DMS 273 treated with DMSO at 0.1 percent for 48 hours (cell line): ENCODE results near the gene CDC42EP1.
"Not testable (repeated sequence)": the region's sequence is repeated elsewhere in the genome, so short reads cannot be mapped to it uniquely, and the experiment has no call there.

ENCODE experiments used
- DNase-seq: peaks from one replicate; lab custom pipeline; 2025; lab: John Stamatoyannopoulos, UW

CDC42EP1 gene

GRCh38 chr22:37534445-37534844 lies 25.8 kb upstream of the CDC42EP1 start:
- DNase-seq, result no peak

DNA sequence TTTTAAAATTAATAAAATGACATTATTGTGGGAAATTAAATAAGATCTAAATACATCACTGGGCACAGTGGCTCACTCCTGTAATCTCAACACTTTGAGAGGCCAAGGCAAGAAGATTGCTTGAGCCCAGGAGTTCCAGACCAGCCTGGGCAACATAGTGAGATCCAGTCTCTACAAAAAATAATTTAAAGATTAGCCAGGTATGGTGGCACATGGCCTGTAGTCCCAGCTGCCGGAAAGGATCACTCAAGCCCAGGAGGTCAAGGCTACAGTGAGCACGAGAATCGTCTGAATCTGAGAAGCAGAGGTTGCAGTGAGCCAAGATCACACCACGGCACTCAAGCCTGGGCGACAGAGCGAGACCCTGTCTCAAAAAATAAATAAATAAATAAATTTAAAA lies 25.1 kb upstream of the CDC42EP1 start:
- DNase-seq, result no peak

DNA sequence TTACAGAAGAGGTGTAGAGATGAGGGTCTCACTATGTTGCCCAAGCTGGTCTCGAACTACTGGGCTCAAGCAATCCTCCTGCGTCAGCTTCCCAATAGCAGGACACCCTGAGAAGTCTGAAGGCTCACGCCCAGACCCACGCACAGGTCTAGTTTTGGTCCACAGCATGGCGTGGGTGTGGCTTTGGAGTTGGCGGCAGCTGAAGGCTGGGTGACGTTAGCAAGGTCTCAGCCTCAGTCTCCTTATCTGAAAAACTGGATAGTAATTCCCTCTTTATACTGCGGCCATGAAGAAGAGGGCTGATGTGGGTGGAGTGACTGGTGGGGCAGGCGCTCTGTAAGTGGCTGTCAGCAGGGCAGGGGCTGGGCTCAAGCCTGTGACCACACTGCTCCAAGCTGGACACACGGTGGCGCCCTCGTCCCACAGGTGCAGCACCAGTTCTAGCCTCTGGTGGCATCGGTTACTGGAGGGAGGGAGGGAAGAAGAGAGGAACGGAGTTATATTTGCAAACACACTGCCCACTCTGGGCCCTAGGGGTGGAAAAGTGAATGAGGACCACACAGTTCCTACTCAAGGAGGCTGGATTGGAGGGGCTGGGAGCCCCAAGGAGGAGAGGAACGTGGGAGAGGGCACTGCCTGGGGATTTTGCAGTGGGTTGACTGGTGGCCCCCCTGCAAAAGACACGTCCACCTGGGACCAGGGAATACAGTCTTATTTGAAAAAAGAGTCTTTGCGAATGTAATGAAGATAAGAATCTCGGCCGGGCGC lies 21.5 kb upstream of the CDC42EP1 start:
- peak; percentile 74 for DNase-seq

- not testable (repeated sequence) for DNase-seq
These were observed 20.5 kb upstream of the CDC42EP1 start for GRCh38 chr22:37539790-37540189.

- DNase-seq, result not testable (repeated sequence)
These were observed 17.9 kb upstream of the CDC42EP1 start for GRCh38 chr22:37542416-37542815.

DNA sequence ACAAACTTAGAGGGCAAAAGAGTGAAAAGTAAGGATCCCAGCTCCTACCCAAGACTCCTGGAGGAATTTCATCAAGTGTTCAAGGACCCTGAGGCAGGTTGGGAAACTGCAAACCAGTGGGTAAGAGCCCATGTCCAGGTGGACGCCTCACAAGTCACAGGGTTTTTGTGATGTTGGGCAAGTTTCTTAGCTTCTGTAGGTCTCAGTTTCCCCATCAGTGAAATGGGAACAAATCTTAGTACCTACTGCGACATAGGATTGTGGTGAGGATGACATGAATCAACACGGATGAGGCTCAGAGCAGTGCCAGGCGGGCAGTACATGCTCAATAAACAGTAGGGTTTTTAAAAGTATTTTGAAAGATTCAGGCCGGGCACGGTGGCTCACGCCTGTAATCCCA lies 17.3 kb upstream of the CDC42EP1 start:
- no peak for DNase-seq

- no peak for DNase-seq
These were observed 15.2 kb upstream of the CDC42EP1 start for GRCh38 chr22:37544955-37545702.

- DNase-seq, result no peak
These were observed 14.4 kb upstream of the CDC42EP1 start for GRCh38 chr22:37545703-37546436.

DNA sequence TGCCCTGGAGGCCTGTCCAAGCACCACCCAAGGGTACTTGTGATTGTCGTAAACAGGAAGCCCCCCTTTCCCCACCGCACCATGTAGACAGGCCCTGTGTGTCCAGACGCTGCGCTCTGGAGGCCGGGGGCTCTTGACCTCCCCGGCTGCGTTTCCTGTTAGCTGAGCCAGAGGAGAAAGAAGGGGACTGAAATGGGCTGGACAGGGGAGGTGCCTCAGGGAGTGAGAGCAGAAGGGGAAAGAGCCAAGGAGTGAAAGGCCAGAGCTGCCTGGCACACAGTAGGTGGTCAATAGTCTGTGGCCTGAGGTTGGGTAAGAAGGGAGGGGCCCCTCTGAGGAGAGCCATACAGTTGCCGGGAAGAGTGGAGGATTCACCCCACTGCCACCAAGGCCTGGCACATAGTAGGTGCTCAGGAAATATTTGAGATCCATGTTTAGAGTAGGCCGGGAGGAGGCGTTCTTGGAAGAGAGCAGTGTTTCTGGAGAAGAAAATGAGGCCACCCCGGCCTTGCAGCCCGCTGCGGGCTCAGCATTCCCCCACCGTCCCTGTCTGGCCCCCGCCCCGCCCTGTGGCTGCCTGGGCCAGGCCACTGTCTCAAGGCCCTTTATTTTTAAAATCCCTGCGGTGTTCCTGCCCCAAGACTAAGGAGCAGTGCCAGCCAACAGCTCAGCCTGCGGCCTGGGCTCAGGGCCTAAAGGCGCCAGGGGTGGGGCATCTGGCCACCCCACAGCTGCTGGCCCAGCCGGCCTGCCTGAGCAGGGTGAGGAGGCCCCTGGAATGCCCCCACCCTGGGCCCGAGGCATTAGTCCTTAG lies 13.6 kb upstream of the CDC42EP1 start:
- DNase-seq, result no peak

DNA sequence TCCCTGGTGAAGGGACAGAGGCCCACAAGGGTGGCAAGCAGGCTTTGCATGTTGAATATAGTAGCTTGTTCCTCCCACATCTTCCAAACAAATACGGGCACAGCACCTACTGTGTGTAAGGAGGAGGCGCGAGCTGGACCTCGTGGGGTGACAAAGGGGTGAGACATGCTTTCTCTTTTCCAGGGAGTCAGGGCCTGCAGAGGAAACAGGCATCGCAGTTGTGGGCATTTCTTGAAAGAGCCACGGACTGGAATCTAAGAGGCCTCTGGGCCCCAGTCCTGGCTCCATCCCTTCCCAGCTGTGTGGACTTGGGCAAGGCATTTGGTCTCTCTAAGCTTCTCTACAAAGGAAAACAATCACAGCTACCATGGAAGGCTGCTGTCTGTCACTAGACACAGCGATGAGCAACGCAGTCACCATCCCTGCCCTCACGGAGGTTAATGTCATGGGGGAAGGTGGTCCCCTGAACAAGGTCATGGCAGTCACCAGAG lies 13.0 kb upstream of the CDC42EP1 start:
- DNase-seq, result no peak

DNA sequence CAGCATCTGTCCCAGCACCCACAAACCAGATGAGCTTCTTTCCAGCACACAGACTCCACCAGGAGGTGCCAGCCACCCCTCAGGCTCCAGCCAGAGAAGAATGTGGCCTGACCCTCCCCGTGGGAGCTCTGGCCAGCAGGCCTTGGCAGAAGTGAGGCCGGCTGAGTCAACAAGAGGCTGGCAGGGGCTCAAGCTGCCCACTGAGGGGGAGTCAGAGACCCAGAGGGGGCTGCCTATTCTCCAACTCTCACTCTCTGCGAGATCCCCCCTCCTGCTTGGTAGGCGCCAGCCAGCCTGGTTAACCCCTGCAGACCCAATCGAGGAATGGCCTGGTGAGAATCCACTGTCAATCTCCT lies 10.6 kb upstream of the CDC42EP1 start:
- no peak for DNase-seq

GRCh38 chr22:37550921-37551320 lies 9.4 kb upstream of the CDC42EP1 start:
- not testable (repeated sequence) for DNase-seq

DNA sequence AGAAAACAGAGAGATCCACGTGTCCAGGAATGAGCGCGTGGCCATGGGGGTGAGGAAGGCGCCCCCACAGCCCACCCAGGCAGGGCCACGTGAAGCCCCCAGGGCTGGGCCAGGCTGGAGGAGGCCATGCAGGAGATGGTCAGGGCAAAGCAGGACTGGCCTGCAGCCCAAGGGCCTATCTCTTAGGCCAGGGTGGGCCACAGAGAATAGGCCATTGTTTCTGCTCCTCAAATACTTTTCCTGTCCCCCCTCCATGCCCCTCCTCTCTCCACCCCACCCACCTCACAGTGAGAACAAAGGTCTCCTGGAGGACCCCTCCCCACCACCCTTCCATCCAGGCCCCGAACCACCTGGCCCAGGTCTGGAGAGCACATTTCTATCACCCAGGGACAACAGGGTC lies 8.3 kb upstream of the CDC42EP1 start:
- DNase-seq, result no peak

DNA sequence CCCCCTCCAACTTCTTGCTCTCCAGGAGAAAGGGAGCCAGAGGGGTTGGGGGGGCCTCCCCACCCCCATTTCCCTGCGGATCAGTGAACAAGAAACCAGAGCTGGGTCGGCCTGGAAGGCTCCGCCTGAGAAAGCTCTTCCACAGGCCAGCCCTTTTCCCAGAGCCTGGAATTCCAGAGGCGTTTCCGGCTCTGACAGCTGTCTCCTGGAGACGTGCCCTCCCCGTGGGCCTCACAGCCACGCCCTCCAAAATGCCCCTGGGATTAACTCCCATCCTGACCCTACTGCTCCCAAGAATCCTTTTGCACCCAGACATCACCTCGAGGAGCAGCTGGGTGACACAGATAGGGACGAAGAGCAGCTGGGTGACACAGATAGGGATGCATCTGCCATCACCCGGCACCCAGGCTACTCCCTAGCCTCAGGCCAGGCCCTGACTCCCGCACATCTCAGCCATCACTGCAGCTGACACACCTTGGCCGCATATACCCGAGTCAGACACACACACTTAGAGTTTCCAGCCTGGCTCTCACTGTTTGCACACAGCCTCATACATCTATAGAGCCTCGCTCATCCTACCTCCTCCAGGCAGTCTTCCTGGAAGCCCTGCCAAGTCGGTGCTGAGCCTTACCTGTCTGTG lies 7.6 kb upstream of the CDC42EP1 start:
- DNase-seq, result no peak

DNA sequence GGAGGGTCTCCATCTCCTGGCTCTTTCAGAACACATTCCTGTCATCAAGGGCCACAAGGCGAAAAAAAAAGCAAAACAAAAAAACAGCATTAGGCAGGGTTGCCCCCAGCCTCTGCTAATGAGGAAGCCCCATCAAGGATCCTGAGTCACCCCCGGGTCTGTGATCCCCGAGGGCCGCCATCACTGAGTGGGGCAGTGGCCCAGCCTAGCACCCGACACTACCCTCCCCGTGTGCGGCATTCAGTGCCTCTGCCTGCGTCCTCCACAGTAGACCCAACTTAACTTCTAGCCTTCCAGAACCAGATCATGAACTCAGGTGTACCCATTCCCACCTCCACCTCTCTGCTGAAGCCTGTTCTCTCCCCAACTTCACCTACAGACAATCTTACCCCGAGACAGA lies 6.6 kb upstream of the CDC42EP1 start:
- no peak for DNase-seq

GRCh38 chr22:37555029-37555428 lies 5.3 kb upstream of the CDC42EP1 start:
- DNase-seq, result no peak

DNA sequence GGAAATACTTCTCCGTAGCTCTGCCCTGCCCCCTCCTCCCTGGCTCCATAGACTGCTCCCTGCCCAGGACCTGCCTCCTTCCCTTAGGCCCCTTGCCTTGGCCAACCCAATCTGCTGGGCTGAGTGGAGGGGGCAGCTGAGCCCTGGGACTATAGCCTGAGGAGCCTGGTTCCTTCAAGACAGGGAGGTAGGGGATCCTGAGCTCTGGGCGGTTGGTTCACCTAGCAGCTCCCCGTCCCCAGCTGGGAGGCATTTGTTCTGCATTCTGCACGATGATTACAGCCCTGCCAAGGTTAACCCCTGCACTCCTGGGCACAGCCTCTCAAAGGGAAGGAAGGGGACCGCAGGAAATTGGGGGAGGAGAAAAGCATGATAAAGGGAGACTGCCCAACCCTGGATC lies 3.6 kb upstream of the CDC42EP1 start:
- no peak for DNase-seq

- DNase-seq, result no peak
These were observed 2.8 kb upstream of the CDC42EP1 start for GRCh38 chr22:37557321-37558001.

DNA sequence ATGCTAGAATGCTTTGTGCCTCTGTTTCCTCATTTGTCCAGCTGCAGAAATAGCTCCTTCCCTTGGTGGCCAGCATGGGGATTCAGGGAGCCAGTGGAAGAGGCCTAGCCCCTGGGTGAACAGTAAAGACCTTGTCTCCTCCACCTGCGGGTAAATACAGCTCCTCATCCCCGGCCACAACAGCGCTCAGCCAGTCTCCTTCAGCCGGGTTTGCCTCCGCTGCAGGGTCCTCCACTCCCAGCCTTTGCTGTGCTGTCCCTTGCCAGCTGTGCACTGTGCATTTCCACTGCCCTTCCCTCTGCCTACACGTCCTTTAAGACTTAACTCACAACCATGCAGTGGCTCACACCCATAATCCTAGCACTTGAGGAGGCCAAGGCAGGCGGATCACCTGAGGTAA lies 1.5 kb upstream of the CDC42EP1 start:
- DNase-seq, result no peak

DNA sequence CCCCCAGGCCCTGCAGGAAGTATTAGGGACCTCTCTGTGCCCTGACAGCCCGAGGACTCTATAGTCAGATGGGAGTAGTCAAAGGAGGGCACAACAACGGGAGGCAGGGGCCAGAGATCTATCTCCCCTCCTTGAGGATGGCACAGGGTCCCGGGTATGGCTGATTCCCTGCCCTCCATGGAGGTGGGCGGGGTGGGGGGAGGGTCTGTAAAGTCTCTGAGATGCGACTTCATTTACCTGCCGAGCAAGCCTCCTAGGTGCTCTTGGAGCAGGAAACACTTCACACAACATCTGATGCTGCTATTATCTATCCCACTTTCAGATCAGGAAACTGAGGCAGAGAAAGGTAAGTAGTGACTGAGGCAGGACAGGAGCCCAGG lies 769 bp upstream of the CDC42EP1 start:
- DNase-seq, result no peak
